GM12878 (cell line): Measurements from ENCODE around the gene PEX5. TPM values are rescaled to one million over a fixed set of nuclear protein-coding genes. Genes with fewer than 3 reads are reported as not detected.
A peak's percentile ranks its signal among the peaks of the same experiment; 100 is the strongest.

Experiments
- CREB1 ChIP-seq: IDR thresholded peaks from 2 replicates; pipeline ENCODE4 v1.6.1; 2012; ENCODE audit warnings: low read depth, mild to moderate bottlenecking, inconsistent platforms
- EP300 ChIP-seq, 2 experiments: fragments of 150-350 bp in 1 of 2; IDR thresholded peaks; 2 replicates each; pipeline ENCODE4 v1.6.1; 2011 to 2012; ENCODE audit warnings: low read depth in 2 of 2, low read length in 2 of 2, borderline replicate concordance in 1 of 2, improper control_type of control experiment in 1 of 2, inconsistent platforms in 1 of 2; ENCODE audit not compliant: control insufficient read depth in 1 of 2
- GABPA ChIP-seq: IDR thresholded peaks from 2 replicates; pipeline ENCODE4 v1.6.1; 2014; ENCODE audit warnings: antibody characterized with exemption, low read depth, mild to moderate bottlenecking, inconsistent platforms
- HDAC2 ChIP-seq: fragments of 200-600 bp; sonication (generic); IDR thresholded peaks from 2 replicates; pipeline ENCODE4 v1.6.1; 2017
- IKZF1 ChIP-seq: fragments of 450-650 bp; conservative IDR thresholded peaks from 2 replicates; pipeline ENCODE4 v1.6.1; 2017; ENCODE audit warnings: antibody characterized with exemption, mild to moderate bottlenecking
- MAX ChIP-seq: IDR thresholded peaks from 2 replicates; pipeline ENCODE4 v1.6.1; 2012; ENCODE audit warnings: low read depth, low read length, improper control_type of control experiment
- MYB ChIP-seq: fragments of 150-350 bp; IDR thresholded peaks from 2 replicates; pipeline ENCODE4 v1.6.1; 2014; ENCODE audit warnings: mild to moderate bottlenecking, low read depth, low read length, borderline replicate concordance
- NKRF ChIP-seq: fragments of 450-650 bp; conservative IDR thresholded peaks from 2 replicates; pipeline ENCODE4 v1.6.1; 2017; ENCODE audit warnings: mild to moderate bottlenecking, moderate library complexity
- NR2C2 ChIP-seq: IDR thresholded peaks from 2 replicates; pipeline ENCODE4 v1.6.1; 2011; ENCODE audit warnings: borderline replicate concordance, low read depth; ENCODE audit not compliant: control insufficient read depth, insufficient read length
- NR2F1 ChIP-seq: fragments of 450-650 bp; conservative IDR thresholded peaks from 2 replicates; pipeline ENCODE4 v1.6.1; 2017; ENCODE audit warnings: mild to moderate bottlenecking
- PBX3 ChIP-seq: IDR thresholded peaks from 2 replicates; pipeline ENCODE4 v1.6.1; 2011; ENCODE audit warnings: mild to moderate bottlenecking, low read depth, low read length, moderate library complexity; ENCODE audit not compliant: insufficient replicate concordance
- POU2F2 ChIP-seq: IDR thresholded peaks from 3 replicates; pipeline ENCODE4 v1.6.1; 2011; ENCODE audit warnings: low read depth, mild to moderate bottlenecking, low read length, borderline replicate concordance
- RBBP5 ChIP-seq: fragments of 200-600 bp; sonication (generic); conservative IDR thresholded peaks from 2 replicates; pipeline ENCODE4 v1.6.1; 2016
- SIX5 ChIP-seq: IDR thresholded peaks from 2 replicates; pipeline ENCODE4 v1.6.1; 2011; ENCODE audit warnings: mild to moderate bottlenecking, low read depth, low read length, moderate library complexity; ENCODE audit not compliant: severe bottlenecking
- SP1 ChIP-seq: IDR thresholded peaks from one replicate; pipeline ENCODE4 v1.6.1; 2011; ENCODE audit warnings: low read depth, low read length
- SREBF2 ChIP-seq: IDR thresholded peaks from 2 replicates; pipeline ENCODE4 v1.6.1; 2012; ENCODE audit warnings: mild to moderate bottlenecking, low read length
- SRF ChIP-seq, 2 experiments: IDR thresholded peaks; 2 replicates each; pipeline ENCODE4 v1.6.1; 2011; ENCODE audit warnings: low read depth in 2 of 2, low read length in 2 of 2, mild to moderate bottlenecking in 1 of 2, moderate library complexity in 1 of 2
- ZBTB33 ChIP-seq: fragments of 450-650 bp; IDR thresholded peaks from 2 replicates; pipeline ENCODE4 v1.6.1; 2017; ENCODE audit warnings: mild to moderate bottlenecking
- ZNF592 ChIP-seq: fragments of 450-650 bp; IDR thresholded peaks from 2 replicates; pipeline ENCODE4 v1.6.1; 2017; ENCODE audit warnings: mild to moderate bottlenecking, moderate library complexity
- polyA plus RNA-seq, 11 experiments: library from polyadenylated mRNA; depleted of rRNA in 4 of 11; unstranded in 6 of 11; stranded (reverse) in 5 of 11; fragments of >200 nt; fragmentation: Nextera tagmentation in 4 of 11; fragmentation: Illumina TruSeq in 1 of 11; extraction: Ambion mirVana in 4 of 11; extraction: Trizol in 1 of 11; gene quantifications; 1 replicate in 1 of 11; 2 replicates in 10 of 11; pipeline versions ENCODE4 v1.2.1 to v1.2.3, GENCODE V29; 2011 to 2016; ENCODE audit warnings: inconsistent platforms in 2 of 11, missing spikeins in 2 of 11, low read depth in 1 of 11
- total RNA-seq, 4 experiments: library from RNA; depleted of rRNA in 3 of 4; stranded (reverse); fragments of >200 nt in 3 of 4; fragmentation: Illumina TruSeq in 1 of 4; extraction: Trizol in 1 of 4; gene quantifications; 2 replicates each; pipeline versions ENCODE4 v1.2.1 to v1.2.3, GENCODE V29; 2013 to 2021

PEX5 gene
- total and polyA plus RNA-seq, 10 of the 15 experiments (the other 5 are each of a cell fraction or from before 2014, with no cell fraction given), result 1.3 to 31.9 (median 13.1) TPM

- TF ChIP-seq EP300 (IDR thresholded peaks at IDR 0.05; ENCODE audit: borderline replicate concordance in 1 of 2, control insufficient read depth in 1 of 2, low read depth in 2 of 2, low read length in 2 of 2) (no peak), PBX3 (no peak), NR2F1 (peak; percentile 36; the same call in 1 of the 2 replicates), MYB (no peak), SIX5 (no peak), SRF (IDR thresholded peaks at IDR 0.05; ENCODE audit: low read depth in 2 of 2, low read length in 2 of 2) (peak in 1 of 2 experiments; percentile 60; a peak in 1 of 4 replicates), RBBP5 (no peak), GABPA (0 out of 2 replicates have a peak, but pooled peaks have one; percentile 22), MAX (peak; percentile 11; the same call in 1 of the 2 replicates), ZBTB33 (no peak), NR2C2 (no peak), NKRF (0 out of 2 replicates have a peak, but pooled peaks have one; percentile 24), ZNF592 (no peak), SREBF2 (no peak), IKZF1 (no peak), CREB1 (peak; percentile 62), SP1 (peak; percentile 91), POU2F2 (no peak), HDAC2 (no peak)
- TF ChIP-seq, all 136 proteins: peak for 24
Measured at GRCh38 chr12:7189398-7190267, at the start of gene PEX5 (continued).
